Measurements from ENCODE around the gene RBM10. TPM values are rescaled to one million over a fixed set of nuclear protein-coding genes. Genes with fewer than 3 reads are reported as not detected.
"Not testable (repeated sequence)": the region's sequence is repeated elsewhere in the genome, so short reads cannot be mapped to it uniquely, and the experiment has no call there.

RBM10 gene
- total and polyA plus RNA-seq, 2 donors (not counting 3 experiments of a cell fraction or from before 2014, with no cell fraction given) = 37.3 to 51.5 TPM

- Histone ChIP-seq H3K4me3 (replicated peaks in 1 of 3; ENCODE audit: insufficient read depth in 1 of 3, low read depth in 1 of 3, low read length in 3 of 3) (no peak overlapping the region), H3K9me3 (replicated peaks; ENCODE audit: control insufficient read depth, insufficient read depth, low read length) (no peaks in the 10 kb centered on the region), H3K79me2 (ENCODE audit: control insufficient read depth, insufficient read depth, low read length) (no peaks in the 10 kb centered on the region), H2AFZ (ENCODE audit: low read depth, low read length) (no peak overlapping the region), H3K36me3 (ENCODE audit: control insufficient read depth in 2 of 2, extremely low read depth in 1 of 2, insufficient read depth in 2 of 2, low read length in 2 of 2) (no peaks in the 10 kb centered on the region), H3K9ac (replicated peaks; ENCODE audit: extremely low read depth, insufficient read depth, low read length) (no peak overlapping the region), H3K4me1 (ENCODE audit: control insufficient read depth, extremely low read depth, insufficient read depth, low read length) (no peaks in the 10 kb centered on the region), H3K4me2 (ENCODE audit: insufficient read depth, low read length) (no peak overlapping the region), H4K20me1 (replicated peaks; ENCODE audit: control insufficient read depth, extremely low read depth, insufficient read depth, low read length) (no peaks in the 10 kb centered on the region), H3K27me3 (ENCODE audit: control insufficient read depth in 2 of 2, insufficient read depth in 2 of 2, low read length in 2 of 2) (no peaks in the 10 kb centered on the region), H3K9me1 (replicated peaks; ENCODE audit: control insufficient read depth, extremely low read depth, insufficient read depth, low read length) (no peaks in the 10 kb centered on the region), H3K27ac (ENCODE audit: insufficient read depth, low read depth, low read length) (no peak overlapping the region)
- dilution Hi-C loops (cut with MboI; ENCODE audit: extremely low pct_ligation_motif_present, low sequenced_read_pairs) (no loop called here), intact Hi-C loops (cut with micrococcal nuclease) (no loop called here)
- ChIA-PET CTCF (no interaction called here), POLR2A (no interaction called here)
- BruUV-seq (replicated peaks) = no TSS peak
- no peak for FAIRE-seq
- DNase-seq (ENCODE audit: low read depth, low spot score) = no peak
- no peak for TF ChIP-seq MYC (IDR thresholded peaks at IDR 0.05; ENCODE audit: low read depth, low read length)
- no peak for TF ChIP-seq MAX (IDR thresholded peaks at IDR 0.05; ENCODE audit: insufficient read depth, insufficient read length)
- TF ChIP-seq CTCF (IDR thresholded peaks at IDR 0.05; ENCODE audit: extremely low read depth in 1 of 2, insufficient read depth in 1 of 2, low read depth in 1 of 2, low read length in 2 of 2) = no peak
- no peak for TF ChIP-seq JUN (IDR thresholded peaks at IDR 0.05; ENCODE audit: borderline replicate concordance, insufficient read depth, insufficient read length, low read depth)
- no peak for TF ChIP-seq GATA2 (IDR thresholded peaks at IDR 0.05; ENCODE audit: insufficient read depth, insufficient read length, low read depth, low read length)
- no peak for TF ChIP-seq POLR2A (IDR thresholded peaks at IDR 0.05; ENCODE audit: low read depth, low read length)
- TF ChIP-seq FOS (IDR thresholded peaks at IDR 0.05; ENCODE audit: borderline replicate concordance, insufficient read depth, low read length) = no peak
- TF ChIP-seq POLR2AphosphoS5 (IDR thresholded peaks at IDR 0.05; ENCODE audit: insufficient read depth, low read depth, low read length) = no peak
- no peak for TF ChIP-seq EZH2 (IDR thresholded peaks at IDR 0.05; ENCODE audit: borderline replicate concordance, low read depth, low read length, severe bottlenecking)
These were observed 32.6 kb upstream of the RBM10 start for GRCh38 chrX:47112316-47112954.

- POLR2A ChIA-PET; H3K27me3 ChIP-seq (ENCODE audit: control insufficient read depth in 2 of 2, insufficient read depth in 2 of 2, low read length in 2 of 2); intact Hi-C loops (cut with micrococcal nuclease); CTCF ChIA-PET; H3K9me3 ChIP-seq (replicated peaks; ENCODE audit: control insufficient read depth, insufficient read depth, low read length); FAIRE-seq; H3K9me1 ChIP-seq (replicated peaks; ENCODE audit: control insufficient read depth, extremely low read depth, insufficient read depth, low read length); H4K20me1 ChIP-seq (replicated peaks; ENCODE audit: control insufficient read depth, extremely low read depth, insufficient read depth, low read length); H3K4me3 ChIP-seq (replicated peaks in 1 of 3; ENCODE audit: insufficient read depth in 1 of 3, low read depth in 1 of 3, low read length in 3 of 3); H3K4me1 ChIP-seq (ENCODE audit: control insufficient read depth, extremely low read depth, insufficient read depth, low read length); H3K27ac ChIP-seq (ENCODE audit: insufficient read depth, low read depth, low read length); H3K36me3 ChIP-seq (ENCODE audit: control insufficient read depth in 2 of 2, extremely low read depth in 1 of 2, insufficient read depth in 2 of 2, low read length in 2 of 2); H3K4me2 ChIP-seq (ENCODE audit: insufficient read depth, low read length); dilution Hi-C loops (cut with MboI; ENCODE audit: extremely low pct_ligation_motif_present, low sequenced_read_pairs); H3K79me2 ChIP-seq (ENCODE audit: control insufficient read depth, insufficient read depth, low read length); H3K9ac ChIP-seq (replicated peaks; ENCODE audit: extremely low read depth, insufficient read depth, low read length); DNase-seq (ENCODE audit: low read depth, low spot score); H2AFZ ChIP-seq (ENCODE audit: low read depth, low read length); BruUV-seq (replicated peaks): not testable (repeated sequence)
These were observed 28.4 kb upstream of the RBM10 start for GRCh38 chrX:47116551-47117110.

GRCh38 chrX:47124466-47124865, 20.6 kb upstream of the RBM10 start:
- H3K9me3 ChIP-seq (replicated peaks; ENCODE audit: control insufficient read depth, insufficient read depth, low read length); H3K9ac ChIP-seq (replicated peaks; ENCODE audit: extremely low read depth, insufficient read depth, low read length); POLR2A ChIA-PET; H3K36me3 ChIP-seq (ENCODE audit: control insufficient read depth in 2 of 2, extremely low read depth in 1 of 2, insufficient read depth in 2 of 2, low read length in 2 of 2); H3K27me3 ChIP-seq (ENCODE audit: control insufficient read depth in 2 of 2, insufficient read depth in 2 of 2, low read length in 2 of 2); H3K27ac ChIP-seq (ENCODE audit: insufficient read depth, low read depth, low read length); H3K4me1 ChIP-seq (ENCODE audit: control insufficient read depth, extremely low read depth, insufficient read depth, low read length); H3K4me3 ChIP-seq (replicated peaks in 1 of 3; ENCODE audit: insufficient read depth in 1 of 3, low read depth in 1 of 3, low read length in 3 of 3); H4K20me1 ChIP-seq (replicated peaks; ENCODE audit: control insufficient read depth, extremely low read depth, insufficient read depth, low read length); H3K79me2 ChIP-seq (ENCODE audit: control insufficient read depth, insufficient read depth, low read length); H3K9me1 ChIP-seq (replicated peaks; ENCODE audit: control insufficient read depth, extremely low read depth, insufficient read depth, low read length); BruUV-seq (replicated peaks); CTCF ChIA-PET; dilution Hi-C loops (cut with MboI; ENCODE audit: extremely low pct_ligation_motif_present, low sequenced_read_pairs); intact Hi-C loops (cut with micrococcal nuclease); H2AFZ ChIP-seq (ENCODE audit: low read depth, low read length); DNase-seq (ENCODE audit: low read depth, low spot score); FAIRE-seq; H3K4me2 ChIP-seq (ENCODE audit: insufficient read depth, low read length): not testable (repeated sequence)

Measured in endothelial cell of umbilical vein (primary cell).